ENCODE measurements around the gene COX4I2.
"Not testable (repeated sequence)": the region's sequence is repeated elsewhere in the genome, so short reads cannot be mapped to it uniquely, and the experiment has no call there.

The COX4I2 gene

DNA sequence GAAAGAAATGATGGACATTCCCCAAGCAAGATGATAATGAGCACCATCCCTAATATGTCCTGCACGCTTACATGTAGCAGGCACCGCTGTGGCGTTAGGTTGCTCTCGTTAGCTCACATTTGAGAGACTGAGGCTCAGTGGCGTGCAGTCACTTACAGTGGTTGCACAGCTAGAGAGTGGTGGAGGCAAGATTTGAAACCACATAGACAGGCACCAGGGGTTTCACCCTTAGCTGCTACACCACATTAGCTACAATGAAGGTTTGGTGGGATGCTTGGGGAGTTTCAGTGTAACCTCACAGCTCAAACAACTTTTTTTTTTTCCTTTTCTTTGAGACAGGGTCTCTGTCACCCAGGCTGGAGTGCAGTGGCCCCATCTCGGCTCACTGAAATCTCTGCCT lies 3.7 kb downstream of the COX4I2 start:
- TF ChIP-seq, protein P1, sequence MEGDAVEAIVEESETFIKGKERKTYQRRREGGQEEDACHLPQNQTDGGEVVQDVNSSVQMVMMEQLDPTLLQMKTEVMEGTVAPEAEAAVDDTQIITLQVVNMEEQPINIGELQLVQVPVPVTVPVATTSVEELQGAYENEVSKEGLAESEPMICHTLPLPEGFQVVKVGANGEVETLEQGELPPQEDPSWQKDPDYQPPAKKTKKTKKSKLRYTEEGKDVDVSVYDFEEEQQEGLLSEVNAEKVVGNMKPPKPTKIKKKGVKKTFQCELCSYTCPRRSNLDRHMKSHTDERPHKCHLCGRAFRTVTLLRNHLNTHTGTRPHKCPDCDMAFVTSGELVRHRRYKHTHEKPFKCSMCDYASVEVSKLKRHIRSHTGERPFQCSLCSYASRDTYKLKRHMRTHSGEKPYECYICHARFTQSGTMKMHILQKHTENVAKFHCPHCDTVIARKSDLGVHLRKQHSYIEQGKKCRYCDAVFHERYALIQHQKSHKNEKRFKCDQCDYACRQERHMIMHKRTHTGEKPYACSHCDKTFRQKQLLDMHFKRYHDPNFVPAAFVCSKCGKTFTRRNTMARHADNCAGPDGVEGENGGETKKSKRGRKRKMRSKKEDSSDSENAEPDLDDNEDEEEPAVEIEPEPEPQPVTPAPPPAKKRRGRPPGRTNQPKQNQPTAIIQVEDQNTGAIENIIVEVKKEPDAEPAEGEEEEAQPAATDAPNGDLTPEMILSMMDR (IDR thresholded peaks at IDR 0.05; ENCODE audit: low read depth, low read length) = no peak
- in situ Hi-C loops (cut with HindIII; ENCODE audit: low sequenced_read_pairs) = no loop called here
- H3K4me3 ChIP-seq (ENCODE audit: low read depth, low read length) = no peak overlapping the region
- no peak for DNase-seq (ENCODE audit: low read depth, low spot score)

DNA sequence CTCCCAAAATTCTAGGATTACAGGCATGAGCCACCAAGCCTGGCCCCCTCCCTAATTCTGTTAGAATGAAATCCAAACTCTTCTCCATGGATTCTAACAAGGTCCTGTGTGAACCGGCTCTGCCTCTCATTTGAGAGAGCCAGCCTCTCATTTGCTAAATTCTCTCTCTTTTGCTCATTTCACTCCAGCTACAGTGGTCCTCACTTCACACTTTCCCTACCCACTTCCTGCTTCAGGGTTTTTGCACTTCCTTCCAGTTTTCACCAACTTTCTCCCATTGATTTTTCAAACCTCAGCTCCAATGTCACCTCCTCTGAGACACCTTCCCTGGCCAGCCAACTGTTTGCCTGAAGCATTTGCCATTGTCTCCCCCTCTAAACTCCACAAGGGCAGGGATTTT lies 5.1 kb downstream of the COX4I2 start:
- in situ Hi-C loops (cut with HindIII; ENCODE audit: low sequenced_read_pairs) = no loop called here
- DNase-seq (ENCODE audit: low read depth, low spot score) = no peak
- TF ChIP-seq, protein P1 (IDR thresholded peaks at IDR 0.05; ENCODE audit: low read depth, low read length) = no peak

DNA sequence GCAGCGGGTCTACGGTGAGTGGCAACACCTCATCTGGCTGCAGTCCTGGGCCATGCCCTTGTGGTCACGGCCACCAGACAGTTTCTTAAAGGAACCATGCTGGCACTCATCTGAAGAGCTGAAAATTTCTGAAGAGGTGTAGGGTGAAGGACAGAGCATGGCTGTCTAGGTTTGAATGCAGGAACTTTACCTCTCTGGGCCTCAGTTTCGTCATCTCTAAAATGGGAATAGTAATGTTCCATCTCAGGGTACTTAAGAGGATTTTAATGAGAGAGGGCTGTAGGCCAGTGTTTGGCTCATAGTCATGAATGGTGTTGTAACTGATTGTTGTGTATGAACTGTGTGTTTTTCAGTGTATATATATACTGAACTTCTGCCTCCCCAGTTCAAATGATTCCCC lies 5.8 kb downstream of the COX4I2 start:
- in situ Hi-C loops (cut with HindIII; ENCODE audit: low sequenced_read_pairs) = no loop called here
- no peak for DNase-seq (ENCODE audit: low read depth, low spot score)
- no peak overlapping the region for H3K4me3 ChIP-seq (ENCODE audit: low read depth, low read length)
- TF ChIP-seq, protein P1 (IDR thresholded peaks at IDR 0.05; ENCODE audit: low read depth, low read length) = no peak

More for the DNA sequence above, 5.1 kb downstream of the COX4I2 start:
- H3K4me3 ChIP-seq (ENCODE audit: low read depth, low read length) = no peak overlapping the region

- in situ Hi-C loops (cut with HindIII; ENCODE audit: low sequenced_read_pairs) = no loop called here
- TF ChIP-seq, protein P1 (IDR thresholded peaks at IDR 0.05; ENCODE audit: low read depth, low read length) = no peak
- no peak for DNase-seq (ENCODE audit: low read depth, low spot score)
- H3K4me3 ChIP-seq (ENCODE audit: low read depth, low read length) = no peak overlapping the region
Measured at GRCh38 chr20:31644701-31645100, 7.0 kb downstream of the COX4I2 start.

- DNase-seq (ENCODE audit: low read depth, low spot score); in situ Hi-C loops (cut with HindIII; ENCODE audit: low sequenced_read_pairs); H3K4me3 ChIP-seq (ENCODE audit: low read depth, low read length): not testable (repeated sequence)
Measured at GRCh38 chr20:31648104-31648503, 10.4 kb downstream of the COX4I2 start.

DNA sequence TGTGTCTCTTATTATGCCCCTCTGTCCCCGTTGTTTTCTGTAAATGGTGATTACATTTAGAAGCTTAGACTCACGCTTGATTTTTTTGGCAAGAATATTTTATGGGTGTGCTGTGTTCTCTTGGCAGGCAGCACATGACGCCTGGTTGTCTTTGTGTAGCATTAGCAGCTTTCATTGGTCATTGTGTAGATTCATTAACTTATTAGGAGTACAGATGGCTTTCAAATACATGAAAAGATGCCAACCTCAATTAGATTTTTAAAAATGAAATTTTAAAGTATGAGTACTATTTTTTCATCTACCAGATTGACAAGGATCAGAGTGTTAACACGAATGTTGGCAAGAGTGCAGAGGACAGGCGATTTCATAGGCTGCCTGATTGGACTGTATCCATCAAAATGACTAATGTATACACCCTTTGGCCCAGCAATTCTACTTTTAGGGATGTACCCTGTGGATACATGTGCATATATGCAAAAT lies 15.2 kb downstream of the COX4I2 start:
- TF ChIP-seq, protein P1 (IDR thresholded peaks at IDR 0.05; ENCODE audit: low read depth, low read length) = no peak
- DNase-seq (ENCODE audit: low read depth, low spot score) = no peak
- in situ Hi-C loops (cut with HindIII; ENCODE audit: low sequenced_read_pairs) = no loop called here
- no peak overlapping the region for H3K4me3 ChIP-seq (ENCODE audit: low read depth, low read length)

GRCh38 chr20:31653561-31653960 lies 15.8 kb downstream of the COX4I2 start:
- in situ Hi-C loops (cut with HindIII; ENCODE audit: low sequenced_read_pairs) = no loop called here
- H3K4me3 ChIP-seq (ENCODE audit: low read depth, low read length) = no peak overlapping the region
- TF ChIP-seq, protein P1 (IDR thresholded peaks at IDR 0.05; ENCODE audit: low read depth, low read length) = no peak
- no peak for DNase-seq (ENCODE audit: low read depth, low spot score)
